Stomach (tissue), 4 donors: ENCODE results near the gene RSPH3.

ENCODE experiments used
- CTCF ChIP-seq, 7 experiments: fragments of 450-650 bp in 4 of 7; fragments of 200-600 bp in 3 of 7; sonication (generic) in 3 of 7; IDR thresholded peaks; one replicate each; pipeline ENCODE4 v1.5.1; 2016 to 2019; ENCODE audit warnings: antibody characterized with exemption in 7 of 7, control low read depth in 2 of 7, mild to moderate bottlenecking in 1 of 7
- EP300 ChIP-seq: sonication (generic); formaldehyde crosslinking; IDR thresholded peaks from one replicate; pipeline ENCODE4 v1.6.1; 2017; ENCODE audit warnings: antibody characterized with exemption

DNA sequence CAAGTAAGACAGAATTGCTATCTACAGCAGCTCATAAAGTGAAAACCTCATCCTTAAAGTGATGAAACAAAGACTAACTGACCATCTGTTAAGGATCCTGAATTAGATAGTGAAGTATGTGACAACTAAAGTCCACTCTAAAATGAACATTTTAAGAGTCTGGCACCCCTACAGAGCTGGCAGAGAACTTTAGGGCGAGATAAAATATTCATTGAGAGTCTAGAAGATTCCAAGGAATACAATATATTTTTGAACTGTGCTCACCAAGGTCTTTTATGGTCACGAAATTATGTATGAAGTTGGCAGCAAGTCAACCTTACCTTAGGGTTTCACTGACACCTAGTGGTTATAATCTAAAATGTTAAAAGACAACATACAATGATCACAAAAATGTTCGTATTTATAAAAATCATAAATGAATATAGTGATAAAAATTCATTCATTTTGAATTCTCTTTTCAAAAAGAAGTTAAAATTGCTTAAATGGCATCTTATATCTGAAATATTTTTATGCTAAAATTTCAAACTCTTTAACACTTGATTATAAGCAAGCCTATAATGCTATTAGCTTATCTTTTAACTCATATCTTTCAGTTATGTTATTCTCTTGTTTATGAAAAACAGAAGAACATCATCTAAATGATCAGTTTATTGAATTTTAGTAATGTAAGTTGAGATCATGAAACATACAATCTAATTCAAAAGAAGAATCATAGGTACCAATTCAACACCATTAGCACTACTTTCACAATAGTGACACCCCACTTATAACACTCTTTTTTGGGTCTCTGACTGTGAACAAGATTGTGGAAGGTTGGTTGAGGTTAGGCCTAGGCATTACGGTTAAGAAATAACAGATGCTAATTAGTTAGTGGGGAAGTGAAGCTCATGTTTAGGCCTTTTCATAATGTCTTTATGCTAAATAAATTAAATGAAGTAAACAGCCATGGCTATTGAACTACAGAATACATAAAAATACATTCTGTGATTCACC is 27.5 kb downstream of the RSPH3 start:
- TF ChIP-seq CTCF (IDR thresholded peaks at IDR 0.05) (peak in 5 of 7 experiments; percentile 10 to 60 (median 52)), EP300 (no peak)
